GM23338 (cell line): Measurements from ENCODE around the gene MAD2L2. TPM values are rescaled to one million over a fixed set of nuclear protein-coding genes. Genes with fewer than 3 reads are reported as not detected.
A peak's percentile ranks its signal among the peaks of the same experiment; 100 is the strongest.

Experiments
- ATAC-seq: fragments of 200-7000 bp; cut with Tn5 transposase; 3 replicates; pipeline ENCODE4 v1.9.1; 2020
- DNase-seq: peaks from one replicate; pipeline ENCODE4 v3.0.0-alpha.2; 2015; ENCODE audit warnings: low spot score
- H2AFZ ChIP-seq: fragments of 200-600 bp; sonication (generic); 2 replicates; pipeline ENCODE4 v1.8.0; 2016; ENCODE audit warnings: antibody characterized with exemption, mild to moderate bottlenecking, moderate library complexity
- H3F3A ChIP-seq: fragments of 200-600 bp; sonication (generic); replicated peaks from 2 replicates; pipeline ENCODE4 v1.8.0; 2017; ENCODE audit warnings: antibody characterized with exemption, mixed run types, low read depth
- H3K27ac ChIP-seq: fragments of 200-600 bp; sonication (generic); 2 replicates; pipeline ENCODE4 v1.6.1; 2016; ENCODE audit warnings: low read depth
- H3K27me3 ChIP-seq: fragments of 200-600 bp; sonication (generic); 2 replicates; pipeline ENCODE4 v1.8.0; 2016; ENCODE audit warnings: mild to moderate bottlenecking, mixed run types, moderate library complexity; ENCODE audit not compliant: insufficient read depth
- H3K36me3 ChIP-seq: fragments of 200-600 bp; sonication (generic); 2 replicates; pipeline ENCODE4 v1.8.0; 2016; ENCODE audit warnings: mild to moderate bottlenecking; ENCODE audit not compliant: insufficient read depth
- H3K4me1 ChIP-seq: fragments of 200-600 bp; sonication (generic); 2 replicates; pipeline ENCODE4 v1.8.0; 2016; ENCODE audit warnings: mild to moderate bottlenecking, moderate library complexity; ENCODE audit not compliant: insufficient read depth
- H3K4me2 ChIP-seq: fragments of 200-600 bp; sonication (generic); 2 replicates; pipeline ENCODE4 v1.7.1; 2017; ENCODE audit warnings: mixed run types
- H3K4me3 ChIP-seq: fragments of 200-600 bp; sonication (generic); 2 replicates; pipeline ENCODE4 v1.6.1; 2016; ENCODE audit warnings: mixed run types
- H3K79me2 ChIP-seq: fragments of 200-600 bp; sonication (generic); replicated peaks from 2 replicates; pipeline ENCODE4 v1.8.0; 2017; ENCODE audit warnings: mild to moderate bottlenecking; ENCODE audit not compliant: insufficient read depth
- H3K9me2 ChIP-seq: fragments of 200-600 bp; sonication (generic); 2 replicates; pipeline ENCODE4 v1.8.0; 2017; ENCODE audit not compliant: insufficient read depth
- H4K20me1 ChIP-seq: fragments of 200-600 bp; sonication (generic); replicated peaks from 2 replicates; pipeline ENCODE4 v1.8.0; 2017; ENCODE audit warnings: mild to moderate bottlenecking; ENCODE audit not compliant: insufficient read depth
- H3K27ac Mint-ChIP-seq: 2 replicates; pipeline ENCODE4 v1.8.0; 2020; ENCODE audit warnings: inconsistent platforms, mild to moderate bottlenecking, moderate library complexity, mixed read lengths
- H3K27me3 Mint-ChIP-seq: 3 replicates; pipeline ENCODE4 v1.8.0; 2022; ENCODE audit warnings: low read depth, mild to moderate bottlenecking, moderate library complexity, mixed read lengths, inconsistent platforms; ENCODE audit not compliant: insufficient read depth, poor library complexity
- H3K36me3 Mint-ChIP-seq: 3 replicates; pipeline ENCODE4 v1.8.0; 2021; ENCODE audit warnings: low read depth, mild to moderate bottlenecking, inconsistent platforms, moderate library complexity, mixed read lengths
- H3K4me1 Mint-ChIP-seq: 3 replicates; pipeline ENCODE4 v1.8.0; 2020; ENCODE audit warnings: mild to moderate bottlenecking, inconsistent platforms, mixed read lengths
- H3K4me3 Mint-ChIP-seq: 3 replicates; pipeline ENCODE4 v1.8.0; 2021; ENCODE audit warnings: moderate library complexity, mild to moderate bottlenecking, inconsistent platforms, mixed read lengths
- H3K9me3 Mint-ChIP-seq: 3 replicates; pipeline ENCODE4 v1.8.0; 2020; ENCODE audit warnings: moderate library complexity, mild to moderate bottlenecking, inconsistent platforms, mixed read lengths
- CREB1 ChIP-seq: fragments of 250-450 bp; sonication (Bioruptor Pico); IDR thresholded peaks from 2 replicates; pipeline ENCODE4 v1.5.0; 2020; ENCODE audit warnings: low read depth, mild to moderate bottlenecking, moderate library complexity
- EZH2 ChIP-seq: fragments of 200-600 bp; sonication (generic); IDR thresholded peaks from one replicate; pipeline ENCODE4 v1.8.0; 2017; ENCODE audit warnings: antibody characterized with exemption, mild to moderate bottlenecking, low read depth; ENCODE audit not compliant: unreplicated experiment
- EZH2phosphoT487 ChIP-seq: fragments of 200-600 bp; sonication (generic); IDR thresholded peaks from one replicate; pipeline ENCODE4 v1.8.1; 2018; ENCODE audit warnings: antibody characterized with exemption; ENCODE audit not compliant: unreplicated experiment
- POLR2AphosphoS5 ChIP-seq: IDR thresholded peaks from 2 replicates; pipeline ENCODE4 v1.6.1; 2016; ENCODE audit warnings: antibody characterized with exemption, low read depth
- STAT1 ChIP-seq: IDR thresholded peaks from one replicate; pipeline ENCODE4 v1.6.1; 2016; ENCODE audit warnings: antibody characterized with exemption; ENCODE audit not compliant: unreplicated experiment
- ZNF114 ChIP-seq: fragments of 250-450 bp; sonication (Bioruptor Pico); IDR thresholded peaks from 2 replicates; pipeline ENCODE4 v1.5.0; 2020; ENCODE audit warnings: mild to moderate bottlenecking, moderate library complexity
- ZNF331 ChIP-seq: fragments of 250-450 bp; sonication (Bioruptor Pico); IDR thresholded peaks from 2 replicates; pipeline ENCODE4 v1.5.0; 2020; ENCODE audit warnings: low read depth, mild to moderate bottlenecking, moderate library complexity
- polyA plus RNA-seq: library from polyadenylated mRNA; unstranded; fragments of >200 nt; fragmentation: Nextera tagmentation; extraction: Ambion mirVana; gene quantifications from 2 replicates; pipeline ENCODE4 v1.2.1, GENCODE V29; 2016
- total RNA-seq: library from RNA; depleted of rRNA; stranded (reverse); fragments of >200 nt; shearing (Covaris generic); gene quantifications from 2 replicates; pipeline ENCODE4 v1.2.3, GENCODE V29; 2014
- TF ChIP-seq, protein P1 (sequence below), 2 experiments: fragments of 200-600 bp in 1 of 2; sonication (generic) in 1 of 2; conservative IDR thresholded peaks; 2 replicates each; pipeline versions ENCODE4 v1.5.1 to v1.6.1; 2016 to 2017; ENCODE audit warnings: antibody characterized with exemption in 2 of 2, low read depth in 2 of 2, mild to moderate bottlenecking in 2 of 2, moderate library complexity in 1 of 2

Gene MAD2L2
- total and polyA plus RNA-seq, 2 experiments from 2014 or later, result 498 to 552 TPM

- Histone ChIP-seq H3K4me2 (peak overlapping the region; percentile 92), H4K20me1 (peaks cover 7% of the 10 kb centered on the region), H3K4me3 (peak overlapping the region; percentile 94; the same call in 1 of the 2 replicates), H3K27me3 (no peaks in the 10 kb centered on the region), H3K36me3 (no peaks in the 10 kb centered on the region), H3K4me1 (peaks cover 63% of the 10 kb centered on the region), H3K79me2 (peaks cover 92% of the 10 kb centered on the region), H3F3A (peaks cover 50% of the 10 kb centered on the region), H3K27ac (peak overlapping the region; percentile 98), H2AFZ (no peak overlapping the region), H3K9me2 (no peaks in the 10 kb centered on the region)
- DNase-seq (no peak), ATAC-seq (no peak)
- Mint-ChIP-seq H3K4me3 (0 out of 3 replicates have a peak overlapping the region, but pooled peaks have one; percentile 33), H3K27me3 (peaks cover 21% of the 10 kb centered on the region), H3K27ac (0 out of 2 replicates have a peak overlapping the region, but pooled peaks have one; percentile 72), H3K36me3 (peaks cover 39% of the 10 kb centered on the region), H3K9me3 (peaks cover 3% of the 10 kb centered on the region; the same call in 2 of the 3 replicates), H3K4me1 (peaks cover 58% of the 10 kb centered on the region)
- TF ChIP-seq ZNF114 (CRISPR knock-in tag), result no peak
- TF ChIP-seq, protein P1, sequence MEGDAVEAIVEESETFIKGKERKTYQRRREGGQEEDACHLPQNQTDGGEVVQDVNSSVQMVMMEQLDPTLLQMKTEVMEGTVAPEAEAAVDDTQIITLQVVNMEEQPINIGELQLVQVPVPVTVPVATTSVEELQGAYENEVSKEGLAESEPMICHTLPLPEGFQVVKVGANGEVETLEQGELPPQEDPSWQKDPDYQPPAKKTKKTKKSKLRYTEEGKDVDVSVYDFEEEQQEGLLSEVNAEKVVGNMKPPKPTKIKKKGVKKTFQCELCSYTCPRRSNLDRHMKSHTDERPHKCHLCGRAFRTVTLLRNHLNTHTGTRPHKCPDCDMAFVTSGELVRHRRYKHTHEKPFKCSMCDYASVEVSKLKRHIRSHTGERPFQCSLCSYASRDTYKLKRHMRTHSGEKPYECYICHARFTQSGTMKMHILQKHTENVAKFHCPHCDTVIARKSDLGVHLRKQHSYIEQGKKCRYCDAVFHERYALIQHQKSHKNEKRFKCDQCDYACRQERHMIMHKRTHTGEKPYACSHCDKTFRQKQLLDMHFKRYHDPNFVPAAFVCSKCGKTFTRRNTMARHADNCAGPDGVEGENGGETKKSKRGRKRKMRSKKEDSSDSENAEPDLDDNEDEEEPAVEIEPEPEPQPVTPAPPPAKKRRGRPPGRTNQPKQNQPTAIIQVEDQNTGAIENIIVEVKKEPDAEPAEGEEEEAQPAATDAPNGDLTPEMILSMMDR (conservative IDR thresholded peaks at IDR 0.05; ENCODE audit: low read depth in 2 of 2), result no peak
- no peak for TF ChIP-seq EZH2phosphoT487
- TF ChIP-seq POLR2AphosphoS5, result 0 out of 2 replicates have a peak, but pooled peaks have one; percentile 8
- no peak for TF ChIP-seq EZH2
Observed at GRCh38 chr1:11688506-11688905, 7.6 kb upstream of the MAD2L2 start.

GRCh38 chr1:11685210-11685752 is 4.3 kb upstream of the MAD2L2 start:
- H3K27me3 ChIP-seq, result no peaks in the 10 kb centered on the region
- H3K79me2 ChIP-seq, result peaks cover 77% of the 10 kb centered on the region
- peak overlapping the region; percentile 59 for H3K4me2 ChIP-seq
- H3K27ac ChIP-seq, result peak overlapping the region; percentile 97
- no peak for ATAC-seq
- peak overlapping the region; percentile 54 for H3K27ac Mint-ChIP-seq
- no peaks in the 10 kb centered on the region for H3K9me2 ChIP-seq
- H2AFZ ChIP-seq, result no peak overlapping the region
- TF ChIP-seq ZNF331 (CRISPR knock-in tag) (no peak), CREB1 (no peak), STAT1 (no peak)
- TF ChIP-seq, protein P1 (conservative IDR thresholded peaks at IDR 0.05; ENCODE audit: low read depth in 2 of 2), result peak; percentile 50 to 53
- no peaks in the 10 kb centered on the region for H3K36me3 ChIP-seq
- H3K27me3 Mint-ChIP-seq, result peaks cover 13% of the 10 kb centered on the region
- peaks cover 61% of the 10 kb centered on the region for H3K4me1 ChIP-seq
- DNase-seq, result no peak
- no peak overlapping the region; the same call in 2 of the 3 replicates for H3K4me3 Mint-ChIP-seq
- H3F3A ChIP-seq, result peaks cover 53% of the 10 kb centered on the region
- peaks cover 7% of the 10 kb centered on the region for H4K20me1 ChIP-seq
- peaks cover 3% of the 10 kb centered on the region; the same call in 2 of the 3 replicates for H3K9me3 Mint-ChIP-seq
- no peak overlapping the region for H3K4me3 ChIP-seq
- peaks cover 39% of the 10 kb centered on the region for H3K36me3 Mint-ChIP-seq
- peaks cover 62% of the 10 kb centered on the region for H3K4me1 Mint-ChIP-seq
